ENCODE data around the gene AOPEP.

The AOPEP gene

GRCh38 chr9:94717761-94718160 lies 8.7 kb upstream of the AOPEP start:
- DNase-seq: no peak

- no peak for DNase-seq
Observed at GRCh38 chr9:94718936-94719335, 7.6 kb upstream of the AOPEP start.

- DNase-seq: no peak
Observed at GRCh38 chr9:94719878-94720277, 6.6 kb upstream of the AOPEP start.

GRCh38 chr9:94720846-94721549 lies 5.5 kb upstream of the AOPEP start:
- no peak for DNase-seq

GRCh38 chr9:94721754-94722153 lies 4.7 kb upstream of the AOPEP start:
- no peak for DNase-seq

- DNase-seq: no peak
Observed at GRCh38 chr9:94725293-94725692, 1.2 kb upstream of the AOPEP start.

- DNase-seq: no peak
Observed at GRCh38 chr9:94728719-94729118, 2.2 kb downstream of the AOPEP start.

- no peak for DNase-seq
Observed at GRCh38 chr9:94729199-94729598, 2.7 kb downstream of the AOPEP start.

GRCh38 chr9:94734054-94734754 lies 7.7 kb downstream of the AOPEP start:
- no peak for DNase-seq

GRCh38 chr9:94736759-94737158 lies 10.3 kb downstream of the AOPEP start:
- no peak for DNase-seq

- no peak for DNase-seq
Observed at GRCh38 chr9:94740145-94740840, 13.8 kb downstream of the AOPEP start.

GRCh38 chr9:94741866-94742265 lies 15.4 kb downstream of the AOPEP start:
- DNase-seq: no peak

GRCh38 chr9:94743035-94743954 lies 16.8 kb downstream of the AOPEP start:
- no peak for DNase-seq

GRCh38 chr9:94745806-94746540 lies 19.5 kb downstream of the AOPEP start:
- DNase-seq: no peak

GRCh38 chr9:94746541-94747370 lies 20.3 kb downstream of the AOPEP start:
- no peak for DNase-seq

GRCh38 chr9:94754976-94755475 lies 28.5 kb downstream of the AOPEP start:
- DNase-seq: no peak

GRCh38 chr9:94757158-94757557 lies 30.7 kb downstream of the AOPEP start:
- DNase-seq: no peak

- DNase-seq: no peak
Observed at GRCh38 chr9:94758031-94758430, 31.5 kb downstream of the AOPEP start.

GRCh38 chr9:94758880-94759279 lies 32.4 kb downstream of the AOPEP start:
- DNase-seq: no peak

GRCh38 chr9:94760010-94760409 lies 33.5 kb downstream of the AOPEP start:
- no peak for DNase-seq

- DNase-seq: no peak
Observed at GRCh38 chr9:94760660-94761059, 34.2 kb downstream of the AOPEP start.
